ENCODE data around the gene FLCN. TPM values are rescaled to one million over a fixed set of nuclear protein-coding genes. Genes with fewer than 3 reads are reported as not detected.

Gene FLCN
- polyA plus RNA-seq, 1 donor (not counting 4 experiments of a cell fraction or from before 2014, with no cell fraction given): 12.5 TPM

DNA sequence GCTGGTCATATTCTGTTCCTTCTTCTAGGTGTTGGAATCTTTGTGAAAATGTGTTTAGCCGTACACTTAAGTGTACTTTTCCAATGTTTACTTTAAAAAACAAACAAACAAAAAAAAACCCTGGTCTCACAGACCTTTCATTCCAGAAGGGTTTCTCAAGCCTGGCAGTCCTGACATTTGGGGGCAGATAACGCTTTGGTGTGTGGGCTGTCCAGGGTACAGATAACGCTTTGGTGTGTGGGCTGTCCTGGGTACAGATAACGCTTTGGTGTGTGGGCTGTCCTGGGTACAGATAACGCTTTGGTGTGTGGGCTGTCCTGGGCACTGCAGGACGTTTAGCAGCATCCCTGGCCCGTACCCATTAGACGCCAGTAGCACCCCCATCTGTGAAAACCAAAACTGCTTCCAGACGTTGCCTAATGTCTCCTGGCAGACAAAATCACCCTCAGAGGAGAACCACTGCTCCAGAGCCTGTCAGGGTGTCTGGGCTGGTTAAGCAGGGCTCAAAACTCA, 15.2 kb upstream of the FLCN start:
- Histone ChIP-seq H3K27me3 (ENCODE audit: control insufficient read depth, extremely low read depth, insufficient read depth, low read length) (no peaks in the 10 kb centered on the region), H4K20me1 (ENCODE audit: control insufficient read depth, extremely low read depth, insufficient read depth, low read length) (no peaks in the 10 kb centered on the region), H2AFZ (ENCODE audit: control insufficient read depth, low read length) (no peak overlapping the region), H3K79me2 (ENCODE audit: control insufficient read depth, insufficient read depth, low read length) (no peaks in the 10 kb centered on the region), H3K9me1 (ENCODE audit: control insufficient read depth, extremely low read depth, insufficient read depth, low read length) (no peaks in the 10 kb centered on the region), H3K9ac (ENCODE audit: control insufficient read depth, extremely low read depth, insufficient read depth, low read length) (no peak overlapping the region), H3K4me2 (ENCODE audit: control insufficient read depth, extremely low read depth, insufficient read depth, low read depth, low read length) (no peak overlapping the region), H3K9me3 (ENCODE audit: control insufficient read depth, low read depth, low read length) (no peaks in the 10 kb centered on the region), H3K4me3 (ENCODE audit: control insufficient read depth in 2 of 3, extremely low read depth in 1 of 3, insufficient read depth in 2 of 3, low read depth in 1 of 3, low read length in 3 of 3) (no peak overlapping the region), H3K4me1 (ENCODE audit: control insufficient read depth, extremely low read depth, insufficient read depth, low read length) (no peaks in the 10 kb centered on the region), H3K36me3 (ENCODE audit: control insufficient read depth in 2 of 2, extremely low read depth in 1 of 2, insufficient read depth in 2 of 2, low read length in 2 of 2) (peaks cover 20 to 31% of the 10 kb centered on the region in 2 experiments), H3K27ac (ENCODE audit: control insufficient read depth, insufficient read depth, low read length) (no peak overlapping the region)
- dilution Hi-C loops (cut with MboI; ENCODE audit: extremely low pct_ligation_motif_present, low sequenced_read_pairs): no loop called here
- DNase-seq (ENCODE audit: low read depth, low spot score) (no peak), FAIRE-seq (no peak)
- TF ChIP-seq EZH2 (IDR thresholded peaks at IDR 0.05; ENCODE audit: low read length) (no peak), CTCF (optimal IDR thresholded peaks at IDR 0.05 in 1 of 3, IDR thresholded peaks at IDR 0.05 in 1 of 3, conservative IDR thresholded peaks at IDR 0.05 in 1 of 3; ENCODE audit: extremely low read depth in 1 of 3, insufficient read depth in 2 of 3, low read length in 3 of 3) (no peak)

DNA sequence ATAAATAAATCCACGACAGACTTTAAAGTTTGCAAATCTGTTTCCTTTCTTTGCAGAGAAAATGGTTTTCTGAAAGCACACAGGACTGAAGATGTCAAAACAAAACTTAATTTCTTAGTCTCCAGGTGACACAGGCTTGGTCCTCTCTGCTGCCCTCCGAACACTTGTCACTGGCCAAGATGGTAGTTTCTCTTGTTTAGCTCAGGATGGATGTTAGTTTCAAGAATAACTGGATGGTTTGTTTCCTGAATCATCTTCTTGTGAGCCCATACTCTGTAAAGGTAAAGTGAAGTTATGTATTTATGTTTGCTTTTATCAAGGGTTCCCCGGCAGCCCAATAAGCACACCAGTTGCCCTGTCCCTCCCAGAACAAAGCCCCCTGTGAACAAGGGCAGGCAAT, 9.9 kb upstream of the FLCN start:
- dilution Hi-C loops (cut with MboI; ENCODE audit: extremely low pct_ligation_motif_present, low sequenced_read_pairs): no loop called here
- peaks cover 7 to 25% of the 10 kb centered on the region in 2 experiments for H3K36me3 ChIP-seq (ENCODE audit: control insufficient read depth in 2 of 2, extremely low read depth in 1 of 2, insufficient read depth in 2 of 2, low read length in 2 of 2)
- H3K9ac ChIP-seq (ENCODE audit: control insufficient read depth, extremely low read depth, insufficient read depth, low read length): no peak overlapping the region
- H3K4me1 ChIP-seq (ENCODE audit: control insufficient read depth, extremely low read depth, insufficient read depth, low read length): no peaks in the 10 kb centered on the region
- H3K27me3 ChIP-seq (ENCODE audit: control insufficient read depth, extremely low read depth, insufficient read depth, low read length): no peaks in the 10 kb centered on the region
- no peak overlapping the region for H3K27ac ChIP-seq (ENCODE audit: control insufficient read depth, insufficient read depth, low read length)
- no peak overlapping the region for H3K4me3 ChIP-seq (ENCODE audit: control insufficient read depth in 2 of 3, extremely low read depth in 1 of 3, insufficient read depth in 2 of 3, low read depth in 1 of 3, low read length in 3 of 3)
- TF ChIP-seq EZH2 (IDR thresholded peaks at IDR 0.05; ENCODE audit: low read length): no peak
- TF ChIP-seq CTCF (optimal IDR thresholded peaks at IDR 0.05 in 1 of 3, IDR thresholded peaks at IDR 0.05 in 1 of 3, conservative IDR thresholded peaks at IDR 0.05 in 1 of 3; ENCODE audit: extremely low read depth in 1 of 3, insufficient read depth in 2 of 3, low read length in 3 of 3): no peak
- no peaks in the 10 kb centered on the region for H3K79me2 ChIP-seq (ENCODE audit: control insufficient read depth, insufficient read depth, low read length)
- no peak for FAIRE-seq
- no peaks in the 10 kb centered on the region for H3K9me3 ChIP-seq (ENCODE audit: control insufficient read depth, low read depth, low read length)
- H3K4me2 ChIP-seq (ENCODE audit: control insufficient read depth, extremely low read depth, insufficient read depth, low read depth, low read length): no peak overlapping the region
- DNase-seq (ENCODE audit: low read depth, low spot score): no peak
- H3K9me1 ChIP-seq (ENCODE audit: control insufficient read depth, extremely low read depth, insufficient read depth, low read length): no peaks in the 10 kb centered on the region
- no peaks in the 10 kb centered on the region for H4K20me1 ChIP-seq (ENCODE audit: control insufficient read depth, extremely low read depth, insufficient read depth, low read length)
- H2AFZ ChIP-seq (ENCODE audit: control insufficient read depth, low read length): no peak overlapping the region

Measured in keratinocyte (primary cell).